ENCODE results near the gene BRCA1.

DNA sequence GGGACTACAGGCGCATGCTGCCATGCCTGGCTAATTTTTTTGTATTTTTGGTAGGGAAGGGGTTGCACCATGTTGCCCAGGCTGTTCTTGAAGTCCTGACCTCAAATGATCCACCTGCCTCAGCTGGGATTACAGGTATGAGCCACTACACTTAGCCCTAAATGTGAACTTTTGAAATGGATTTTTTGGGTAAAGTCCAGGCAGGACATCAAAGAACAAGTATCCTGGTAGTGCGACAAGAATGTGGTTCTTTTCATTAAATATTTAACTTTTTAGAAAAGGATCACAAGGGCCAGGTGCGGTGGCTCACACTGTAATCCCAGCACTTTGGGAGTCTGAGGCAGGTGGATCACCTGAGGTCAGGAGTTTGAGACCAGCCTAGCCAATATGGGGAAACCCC is 30.5 kb upstream of the BRCA1 start:
- TF ChIP-seq, protein P1, sequence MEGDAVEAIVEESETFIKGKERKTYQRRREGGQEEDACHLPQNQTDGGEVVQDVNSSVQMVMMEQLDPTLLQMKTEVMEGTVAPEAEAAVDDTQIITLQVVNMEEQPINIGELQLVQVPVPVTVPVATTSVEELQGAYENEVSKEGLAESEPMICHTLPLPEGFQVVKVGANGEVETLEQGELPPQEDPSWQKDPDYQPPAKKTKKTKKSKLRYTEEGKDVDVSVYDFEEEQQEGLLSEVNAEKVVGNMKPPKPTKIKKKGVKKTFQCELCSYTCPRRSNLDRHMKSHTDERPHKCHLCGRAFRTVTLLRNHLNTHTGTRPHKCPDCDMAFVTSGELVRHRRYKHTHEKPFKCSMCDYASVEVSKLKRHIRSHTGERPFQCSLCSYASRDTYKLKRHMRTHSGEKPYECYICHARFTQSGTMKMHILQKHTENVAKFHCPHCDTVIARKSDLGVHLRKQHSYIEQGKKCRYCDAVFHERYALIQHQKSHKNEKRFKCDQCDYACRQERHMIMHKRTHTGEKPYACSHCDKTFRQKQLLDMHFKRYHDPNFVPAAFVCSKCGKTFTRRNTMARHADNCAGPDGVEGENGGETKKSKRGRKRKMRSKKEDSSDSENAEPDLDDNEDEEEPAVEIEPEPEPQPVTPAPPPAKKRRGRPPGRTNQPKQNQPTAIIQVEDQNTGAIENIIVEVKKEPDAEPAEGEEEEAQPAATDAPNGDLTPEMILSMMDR (IDR thresholded peaks at IDR 0.05) = no peak
- TF ChIP-seq POLR2A (IDR thresholded peaks at IDR 0.05) = no peak

All from esophagus squamous epithelium (tissue), 4 donors.